Measurements from ENCODE around the gene MEOX2. TPM values are rescaled to one million over a fixed set of nuclear protein-coding genes. Genes with fewer than 3 reads are reported as not detected.

Gene MEOX2
- total and polyA plus RNA-seq, 10 of the 15 experiments (the other 5 are each of a cell fraction or from before 2014, with no cell fraction given), result not detected

GRCh38 chr7:15620491-15621185 is 65.8 kb downstream of the MEOX2 start (continued):
- no peak for TF ChIP-seq MYC (IDR thresholded peaks at IDR 0.05; ENCODE audit: insufficient read depth, insufficient read length, insufficient replicate concordance, low read length, severe bottlenecking)
- no peak for TF ChIP-seq IKZF2 (IDR thresholded peaks at IDR 0.05)

- no peaks in the 10 kb centered on the region for H3K36me3 ChIP-seq (ENCODE audit: control insufficient read depth in 2 of 2, insufficient read depth in 2 of 2, low read length in 1 of 2)
- no TSS peak for BruUV-seq (replicated peaks)
- no peak overlapping the region for H2AFZ ChIP-seq (ENCODE audit: control insufficient read depth, low read depth, low read length)
- TF ChIP-seq MTA2 (IDR thresholded peaks at IDR 0.05; ENCODE audit: low read depth) (no peak), IKZF1 (conservative IDR thresholded peaks at IDR 0.05) (no peak), ASH2L (IDR thresholded peaks at IDR 0.05; ENCODE audit: borderline replicate concordance, low read depth) (no peak), BCL3 (IDR thresholded peaks at IDR 0.05; ENCODE audit: borderline replicate concordance, insufficient read depth, low read depth, low read length, poor library complexity, severe bottlenecking) (no peak)
- ATAC-seq (no peak), FAIRE-seq (no peak), DNase-seq (ENCODE audit: low read depth, low spot score) (no peak)
- ChIA-PET SMC1A (ENCODE audit: uncharacterized antibody, unreplicated experiment) (interaction anchor here (1.3 to 1.9 kb wide), 5 partner anchors 10 to 294 kb away, joined by 3 to 4 read pairs (median 3); no protein-coding TSS in a partner anchor), RAD21 (ENCODE audit: unreplicated experiment) (interaction anchor here (1.0 kb wide), 1 partner anchor 60 kb away, joined by 3 read pairs; no protein-coding TSS in a partner anchor), POLR2A (no interaction called here), CTCF (no interaction called here)
- no peak overlapping the region for H3K4me3 ChIP-seq
- WGBS (ENCODE audit: insufficient coverage, insufficient replicate concordance, low lambda C conversion rate, missing lambda C conversion rate), result 47% methylated on average over 2 of the region's 2 CpGs
- no peaks in the 10 kb centered on the region for H3K4me1 ChIP-seq (ENCODE audit: control insufficient read depth, insufficient read depth, low read length)
- no peak overlapping the region for H3K9ac ChIP-seq (ENCODE audit: control insufficient read depth, insufficient read depth, low read length)
- intact Hi-C loops (cut with micrococcal nuclease; ENCODE audit: unreplicated experiment) (no loop called here), in situ Hi-C loops (cut with MboI) (no loop called here)
- H3K4me2 ChIP-seq (ENCODE audit: control insufficient read depth, insufficient read depth), result no peak overlapping the region
- no peak overlapping the region for H3K27ac ChIP-seq (ENCODE audit: control insufficient read depth, insufficient read depth)
- H3K9me3 ChIP-seq (replicated peaks; ENCODE audit: control insufficient read depth, insufficient read depth, low read length), result no peaks in the 10 kb centered on the region
- H3K27me3 ChIP-seq (replicated peaks in 1 of 2; ENCODE audit: control insufficient read depth in 2 of 2, insufficient read depth in 2 of 2, low read length in 1 of 2), result no peaks in the 10 kb centered on the region
- no peaks in the 10 kb centered on the region for H3K79me2 ChIP-seq (ENCODE audit: control insufficient read depth, insufficient read depth, low read length)
- H4K20me1 ChIP-seq (ENCODE audit: control insufficient read depth, insufficient read depth), result no peaks in the 10 kb centered on the region
Measured at GRCh38 chr7:15618275-15618674, 68.2 kb downstream of the MEOX2 start.

All from GM12878 (cell line).